Hematopoietic multipotent progenitor cell (in vitro differentiated cells): ENCODE measurements around the gene TMC1. TPM values are rescaled to one million over a fixed set of nuclear protein-coding genes. Genes with fewer than 3 reads are reported as not detected.
"Not testable (repeated sequence)": the region's sequence is repeated elsewhere in the genome, so short reads cannot be mapped to it uniquely, and the experiment has no call there.

Experiments used
- DNase-seq, 3 donors: peaks; one replicate each; pipeline ENCODE4 v3.0.0-alpha.2; 2011 to 2015; ENCODE audit warnings: low read depth in 2 of 3, low spot score in 2 of 3
- total RNA-seq: library from RNA; depleted of rRNA; stranded (reverse); fragments of >200 nt; gene quantifications from one replicate; pipeline ENCODE4 v1.2.3, GENCODE V29; 2012

Gene TMC1
- not detected for total RNA-seq

DNA sequence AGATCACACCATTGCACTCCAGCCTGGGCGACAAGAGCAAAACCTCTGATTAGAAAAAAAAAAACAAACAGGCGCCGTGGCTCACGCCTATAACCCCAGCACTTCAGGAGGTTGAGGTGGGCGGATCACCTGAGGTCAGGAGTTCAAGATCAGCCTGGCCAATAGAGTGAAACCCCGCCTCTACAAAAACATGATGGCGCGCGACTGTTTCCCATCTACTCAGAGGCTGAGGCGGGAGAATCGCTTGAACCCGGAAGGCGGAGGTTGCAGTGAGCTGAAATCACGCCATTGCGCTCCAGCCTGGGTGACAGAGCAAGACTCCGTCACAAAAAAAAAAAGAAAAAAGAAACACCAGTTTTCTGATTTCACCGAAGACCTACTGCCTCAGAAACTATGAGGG lies at the start of gene TMC1:
TSS of gene TMC1 (plus strand) at position 193 of the 400 bp plus-strand sequence. CDS start 127,041 bp downstream, outside the sequence.
- DNase-seq: not testable (repeated sequence)

DNA sequence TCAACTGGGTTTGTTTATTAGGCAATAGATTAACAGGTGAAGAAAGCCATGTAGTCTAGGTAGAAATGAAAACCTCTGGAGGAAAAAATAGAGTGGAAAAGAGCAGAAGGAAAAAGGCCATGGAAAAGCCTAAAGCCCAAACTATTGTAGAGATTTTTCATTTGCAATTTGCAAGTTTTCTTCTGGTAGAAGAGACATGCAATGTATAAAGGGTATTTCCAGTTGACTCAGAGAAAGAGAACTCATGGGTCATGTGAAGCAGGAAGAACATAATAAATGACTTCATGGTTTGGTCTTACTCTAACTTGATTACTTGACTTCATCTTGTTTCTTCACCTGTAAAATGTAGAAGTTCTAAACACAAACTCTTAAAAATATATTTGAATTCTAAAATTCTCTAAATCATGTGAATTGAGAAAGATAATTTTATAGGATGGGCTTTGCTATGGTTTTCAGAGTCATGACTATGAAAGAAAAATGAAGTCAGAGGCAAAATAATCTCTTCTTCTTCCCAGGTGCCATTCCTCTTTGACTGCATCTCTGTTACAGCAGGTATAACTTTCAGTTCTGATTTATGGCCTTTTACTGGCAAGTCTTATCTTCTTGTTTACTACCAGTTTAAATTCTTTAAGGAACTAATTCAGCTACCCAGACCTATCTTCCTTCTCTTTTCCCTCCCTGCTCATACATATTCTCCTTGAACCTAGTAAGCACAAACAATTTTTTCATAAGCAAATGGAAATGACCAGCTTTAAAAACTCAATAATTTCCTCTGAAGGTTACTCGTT lies 47.7 kb upstream of the TMC1 start:
- peak in 1 of 3 donors; percentile 7 for DNase-seq

DNA sequence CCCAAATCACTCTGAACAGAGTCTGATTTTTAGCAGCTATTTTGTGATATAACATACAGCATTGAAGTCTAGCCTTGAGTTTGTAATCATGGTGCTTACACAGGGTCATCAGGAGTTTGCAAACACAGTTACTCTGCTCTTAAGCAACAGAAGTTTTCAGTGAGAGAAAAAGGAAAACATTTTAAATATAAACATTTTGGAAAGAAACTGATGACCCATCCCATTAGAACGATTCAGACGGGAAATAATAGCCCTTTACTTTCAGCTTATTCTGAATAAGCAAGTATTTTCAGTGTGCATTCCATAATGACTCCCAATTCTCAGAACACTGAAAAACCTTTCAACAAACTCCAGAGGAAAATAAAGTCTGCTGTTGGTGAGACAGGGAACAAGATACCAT lies 46.7 kb upstream of the TMC1 start:
- no peak for DNase-seq

DNA sequence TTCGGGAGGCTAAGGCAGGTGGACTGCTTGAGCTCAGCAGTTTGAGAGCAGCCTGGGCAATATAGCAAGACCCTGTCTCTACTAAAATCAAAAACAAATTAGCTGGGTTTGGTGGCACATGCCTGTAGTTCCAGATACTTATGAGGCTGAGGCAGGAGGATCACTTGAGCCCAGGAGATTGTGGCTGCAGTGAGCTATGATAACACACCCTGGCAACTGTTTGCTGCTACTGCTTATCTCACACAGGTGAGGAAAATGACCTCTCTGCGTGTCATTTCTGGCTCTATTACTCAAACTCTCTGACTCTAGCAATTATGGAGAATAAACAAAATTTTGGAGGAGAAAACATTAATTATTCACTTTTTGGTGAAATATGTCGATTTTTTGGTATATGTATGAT lies 45.3 kb upstream of the TMC1 start:
- DNase-seq: no peak

DNA sequence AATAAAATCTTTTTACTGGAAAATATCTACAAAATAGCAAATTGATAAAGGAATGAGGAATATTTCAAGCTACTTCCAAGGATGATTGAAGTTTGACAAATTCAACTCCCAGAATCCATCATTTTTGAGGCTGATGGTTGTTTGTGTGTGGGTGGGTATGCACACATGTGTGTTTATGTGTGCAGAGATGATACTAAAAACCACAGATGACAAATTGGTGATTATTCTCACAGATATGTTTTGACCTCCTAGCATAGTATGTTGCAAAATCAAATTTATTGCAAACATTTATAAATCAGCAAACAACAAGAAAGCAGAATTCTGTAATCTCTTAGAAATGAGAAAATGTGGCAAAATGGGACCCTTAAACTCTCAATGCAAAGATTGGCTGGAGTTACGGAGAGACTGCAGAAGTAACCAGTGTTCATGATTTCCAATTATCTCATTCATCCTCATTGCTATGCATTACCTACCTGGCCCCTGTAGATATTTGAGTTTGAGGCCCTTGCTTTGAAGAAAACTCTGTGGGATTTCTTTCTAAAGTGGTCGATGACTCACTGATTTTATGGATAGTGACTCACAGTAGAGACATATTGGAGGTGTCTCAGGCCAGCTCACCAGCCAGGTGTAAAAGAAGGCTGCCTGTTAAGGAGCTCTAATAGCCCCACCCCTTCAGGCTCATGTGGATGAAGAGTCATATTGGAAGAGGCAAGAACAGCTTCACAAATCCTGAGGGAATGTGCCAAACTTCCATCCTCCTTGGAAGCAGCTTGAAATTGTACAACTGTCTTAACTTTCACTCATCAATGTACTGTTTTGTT lies 44.6 kb upstream of the TMC1 start:
- peak in 1 of 3 donors; percentile 29 for DNase-seq

DNA sequence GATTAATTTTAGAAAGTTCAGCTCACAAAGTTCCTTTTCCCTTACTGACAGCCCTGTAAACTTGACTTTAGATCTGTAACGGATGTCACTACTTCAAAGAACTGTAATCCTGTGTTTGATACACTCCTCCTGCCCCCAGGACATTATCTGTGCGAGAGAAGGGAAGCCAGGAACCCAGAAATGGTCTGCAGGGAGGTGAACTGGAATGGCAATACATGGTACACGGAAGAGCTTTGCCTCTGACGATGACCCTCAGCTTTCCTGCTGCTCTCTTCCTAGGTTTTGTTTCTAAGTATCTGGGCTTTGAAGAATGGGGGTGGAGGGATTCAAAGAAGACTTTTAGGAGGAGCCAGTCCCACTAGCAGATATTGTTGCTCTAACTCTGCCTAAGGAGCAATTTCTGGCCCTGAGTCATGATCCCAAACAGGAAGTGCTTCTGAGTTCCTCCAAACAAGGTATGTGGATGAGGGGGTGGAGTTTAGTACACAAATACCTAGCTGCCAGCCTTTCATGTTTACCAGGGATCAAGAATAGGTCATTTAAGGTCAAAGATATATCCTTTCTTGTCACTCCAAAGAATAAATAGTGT lies 43.4 kb upstream of the TMC1 start:
- peak in 1 of 3 donors; percentile 9 for DNase-seq

DNA sequence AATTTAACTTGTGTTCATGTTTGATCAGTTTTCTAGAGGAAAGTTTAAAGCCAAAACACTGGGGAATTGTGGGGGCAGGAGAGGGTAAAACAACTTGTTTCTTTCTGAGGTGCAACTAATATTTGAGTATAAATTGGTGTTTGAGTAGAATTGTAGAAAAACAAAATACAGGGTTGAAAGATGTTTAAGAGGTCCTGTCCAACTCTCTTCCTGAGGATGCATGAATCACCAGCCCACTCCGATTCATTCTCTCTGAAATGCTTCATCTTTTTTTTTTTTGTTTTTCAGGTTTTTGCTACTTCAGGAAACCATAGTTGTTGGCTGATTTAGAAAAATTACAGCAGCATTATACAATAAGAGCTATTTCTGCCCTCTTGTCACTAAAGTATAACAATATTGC lies 42.4 kb upstream of the TMC1 start:
- peak in 1 of 3 donors; percentile 8 for DNase-seq

DNA sequence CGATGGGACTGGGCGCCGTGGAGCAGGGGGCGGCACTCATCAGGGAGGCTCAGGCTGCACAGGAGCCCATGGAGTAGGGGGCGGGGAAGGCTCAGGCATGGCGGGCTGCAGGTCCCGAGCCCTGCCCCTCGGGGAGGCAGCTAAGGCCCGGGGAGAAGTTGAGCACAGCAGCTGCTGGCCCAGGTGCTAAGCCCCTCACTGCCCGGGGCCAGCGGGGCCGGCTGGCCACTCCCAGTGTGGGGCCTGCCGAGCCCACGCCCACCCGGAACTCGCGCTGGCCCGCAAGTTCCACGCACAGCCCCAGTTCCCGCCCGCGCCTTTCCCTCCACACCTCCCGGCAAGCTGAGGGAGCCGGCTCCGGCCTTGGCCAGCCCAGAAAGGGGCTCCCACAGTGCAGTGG lies 41.1 kb upstream of the TMC1 start:
- DNase-seq: not testable (repeated sequence)

DNA sequence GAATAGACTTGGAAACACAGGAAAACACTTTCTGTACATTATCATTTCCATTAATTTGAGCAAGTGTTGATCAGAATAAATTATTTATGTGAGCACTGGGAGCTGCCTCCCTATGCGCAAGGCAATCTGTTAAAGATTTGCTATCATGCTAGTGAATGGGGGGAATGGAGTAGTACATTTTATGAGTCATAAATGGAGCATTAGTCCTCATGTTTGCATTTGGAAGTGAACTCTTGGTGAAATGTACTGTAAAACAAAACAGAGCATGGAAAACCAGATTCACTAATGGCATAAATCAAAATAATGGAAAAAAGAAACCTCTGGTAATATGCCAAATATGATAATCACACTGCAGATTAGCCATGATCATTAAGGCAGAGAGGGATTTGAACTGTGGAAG lies 40.5 kb upstream of the TMC1 start:
- no peak for DNase-seq

DNA sequence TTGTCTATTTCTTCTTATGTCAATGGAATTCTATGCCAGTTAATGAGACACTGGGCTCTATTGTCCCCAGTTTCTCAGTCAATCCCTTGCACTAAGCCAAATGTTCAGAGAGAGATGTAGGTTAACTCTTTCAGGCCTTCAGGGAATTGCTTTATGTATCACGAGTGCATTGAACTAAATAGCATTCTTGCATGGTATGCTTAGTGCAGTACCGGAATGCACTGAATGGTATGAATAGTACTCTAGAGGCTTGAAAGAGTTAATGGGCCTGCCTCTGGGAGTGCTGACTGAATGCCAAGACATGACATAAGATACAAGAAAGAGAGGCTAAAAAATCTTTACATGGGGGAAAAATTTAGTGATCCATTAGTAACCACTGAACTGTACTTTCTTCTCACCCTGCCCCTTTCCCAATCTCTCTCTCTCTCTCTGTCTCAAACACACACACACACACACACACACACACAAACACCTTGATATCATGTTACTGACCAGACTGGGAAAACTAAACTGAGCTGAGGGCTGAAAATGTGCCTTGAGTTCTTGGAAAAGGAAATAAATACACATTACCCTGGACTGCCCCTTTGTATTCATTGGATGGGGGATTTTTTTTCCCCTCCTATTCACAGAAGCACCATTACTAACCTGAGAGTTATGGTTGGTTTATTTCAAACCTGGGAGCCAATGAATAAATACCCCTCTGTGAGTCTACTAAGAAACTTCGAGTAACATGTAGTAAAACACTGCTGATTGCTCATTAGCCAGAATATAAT lies 35.4 kb upstream of the TMC1 start:
- no peak for DNase-seq

DNA sequence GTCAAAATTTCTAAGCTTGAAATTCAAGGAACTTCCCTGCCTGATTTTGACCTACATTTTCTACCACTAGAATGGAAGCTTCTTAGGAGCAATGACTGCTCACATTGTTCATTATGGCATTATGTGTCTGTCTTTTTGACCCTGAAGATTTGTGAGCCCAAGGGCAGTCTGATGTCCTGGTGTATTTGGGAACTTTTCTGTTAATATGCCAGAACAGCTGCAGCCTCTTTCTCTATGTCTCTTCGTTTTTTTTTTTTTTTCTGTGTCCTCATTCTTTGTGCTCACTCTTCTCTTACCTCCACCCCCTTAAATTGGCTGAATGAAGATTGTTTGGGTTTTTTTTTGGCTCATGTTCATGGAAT lies 34.8 kb upstream of the TMC1 start:
- no peak for DNase-seq

DNA sequence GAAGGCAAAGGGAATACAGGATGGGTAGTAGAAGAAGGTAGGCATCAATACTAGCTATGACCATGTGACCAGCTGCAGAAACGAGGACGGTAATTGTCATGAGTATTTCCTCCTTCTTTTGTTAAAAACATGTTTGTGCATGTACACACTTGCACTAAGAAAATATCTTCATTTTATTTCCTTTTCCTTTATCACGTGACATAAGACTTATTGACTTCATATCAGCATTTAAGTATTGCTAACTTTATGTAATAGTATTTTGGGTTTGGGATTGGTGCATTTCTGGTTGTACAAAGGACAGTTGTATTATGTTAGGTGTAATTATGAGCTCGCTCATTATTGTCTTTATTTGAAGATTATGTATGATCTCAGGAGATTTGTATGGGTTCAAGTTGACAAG lies 33.7 kb upstream of the TMC1 start:
- not testable (repeated sequence) for DNase-seq

DNA sequence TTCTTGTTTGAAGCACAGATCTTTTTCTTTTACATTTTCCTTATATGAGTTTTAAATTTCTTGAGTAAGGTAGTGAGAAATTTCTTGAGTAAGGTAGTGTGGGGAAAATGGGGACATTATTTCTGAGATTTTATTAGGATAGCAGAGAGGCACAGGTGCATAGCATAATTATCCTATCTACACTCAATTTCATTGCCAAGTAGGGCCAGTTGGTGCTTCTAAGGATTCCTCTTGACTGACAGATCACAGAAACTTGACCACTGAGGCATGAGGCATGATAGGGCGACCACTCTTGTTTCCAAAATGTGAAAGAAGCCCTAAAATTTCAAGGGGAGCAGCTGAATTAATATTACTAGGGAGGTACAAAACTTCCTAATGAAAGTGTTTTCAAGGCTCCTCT lies 31.4 kb upstream of the TMC1 start:
- no peak for DNase-seq

DNA sequence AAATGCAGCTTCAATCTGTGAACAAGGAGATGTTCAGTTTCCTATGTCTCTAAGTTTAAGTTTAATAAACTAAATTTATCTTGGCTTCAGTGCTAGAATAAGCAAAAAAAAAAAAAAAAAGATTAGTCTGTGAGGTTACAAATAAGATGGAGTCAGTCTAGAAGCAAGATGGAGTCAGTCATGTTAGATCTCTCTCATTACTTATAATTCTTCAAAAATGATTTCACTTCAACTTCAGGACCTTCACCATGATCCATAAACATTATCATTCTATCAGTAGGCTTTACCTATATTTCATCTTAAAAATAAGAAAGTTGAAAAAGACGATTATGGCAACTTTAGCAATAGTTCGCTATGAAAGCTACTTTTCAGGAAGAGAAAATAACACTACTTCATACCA lies 30.2 kb upstream of the TMC1 start:
- no peak for DNase-seq

DNA sequence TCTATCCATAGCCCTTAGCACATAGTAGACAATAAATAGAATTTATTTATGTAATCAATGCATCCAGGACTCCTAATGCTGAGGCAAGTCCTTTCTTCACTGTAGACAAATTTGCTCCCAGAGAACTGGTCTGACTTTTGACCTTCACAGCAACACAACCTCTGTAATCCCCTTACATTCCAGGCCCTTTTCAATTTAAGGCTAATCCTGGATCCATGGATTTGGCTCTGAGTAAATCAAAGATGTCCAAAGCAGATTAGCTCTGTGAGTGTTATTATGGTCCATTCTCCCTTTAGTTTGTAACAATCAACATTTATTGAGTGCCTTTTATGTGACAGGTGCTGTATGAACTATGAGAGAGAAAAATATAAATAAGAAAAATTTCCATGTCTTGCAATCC lies 27.4 kb upstream of the TMC1 start:
- no peak for DNase-seq

DNA sequence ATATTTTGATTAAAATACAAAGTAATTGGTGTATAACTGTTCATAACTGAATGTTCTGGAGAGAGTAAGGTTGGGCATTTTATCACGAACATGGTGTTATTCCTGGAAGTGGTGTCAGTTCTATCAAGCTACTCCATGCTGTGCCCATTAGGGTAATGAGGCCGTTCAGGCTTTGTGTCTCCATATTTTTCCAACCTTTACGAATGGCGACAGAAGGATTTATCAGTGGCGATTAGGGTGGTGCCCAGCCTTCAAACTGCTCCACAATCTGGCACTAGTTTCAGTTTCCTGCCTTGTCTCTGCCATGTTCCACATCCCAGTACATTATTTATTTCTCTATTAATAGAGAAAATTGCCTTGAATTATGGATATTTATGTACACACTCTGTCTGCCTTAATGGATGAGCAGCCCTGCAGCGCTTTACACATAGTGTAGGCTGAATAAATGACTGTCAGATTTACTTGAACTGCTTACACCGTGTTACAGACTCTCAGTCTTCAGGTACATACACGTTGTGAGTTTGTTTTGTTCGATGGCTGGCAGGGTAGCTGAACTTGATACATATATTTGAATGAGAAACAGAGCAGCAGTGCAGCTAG lies 23.9 kb upstream of the TMC1 start:
- DNase-seq: no peak

DNA sequence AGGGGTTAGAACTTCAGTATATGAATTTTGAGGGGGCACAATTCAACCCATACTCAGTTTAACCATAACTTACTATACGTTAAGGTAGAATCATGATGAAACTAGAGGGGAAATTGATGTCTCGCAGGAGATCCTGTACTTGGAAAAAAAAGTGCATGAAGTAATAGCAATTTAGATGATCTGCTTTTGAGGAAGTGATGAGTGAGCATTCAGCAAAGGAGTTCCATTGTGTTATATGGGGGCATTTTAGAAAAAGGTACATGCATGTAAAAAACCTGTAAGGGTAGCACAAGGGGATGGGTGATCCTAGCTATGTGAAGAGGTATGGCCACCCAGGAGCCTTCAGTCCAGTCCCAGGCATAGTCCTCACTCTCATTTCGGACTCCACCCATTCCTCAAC lies 14.8 kb upstream of the TMC1 start:
- DNase-seq: no peak

DNA sequence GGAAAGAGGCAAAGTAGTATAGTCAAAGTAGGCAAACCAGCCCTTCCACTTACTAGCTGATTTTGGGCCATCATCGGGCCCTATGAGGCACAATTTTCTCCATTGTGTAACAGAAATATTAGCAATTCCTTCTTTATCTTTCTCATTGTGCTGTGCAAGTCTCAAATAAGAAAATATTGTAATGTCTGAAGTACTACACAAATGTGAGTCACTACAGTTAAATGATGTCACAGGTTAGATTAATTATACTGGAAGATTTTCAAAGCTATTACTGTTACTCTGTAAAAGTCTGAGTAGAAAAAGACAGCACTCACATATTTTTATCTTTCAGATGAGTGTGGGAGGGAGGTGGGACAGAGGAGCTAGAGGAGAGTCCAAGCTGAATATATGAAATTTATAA lies 12.4 kb upstream of the TMC1 start:
- no peak for DNase-seq

DNA sequence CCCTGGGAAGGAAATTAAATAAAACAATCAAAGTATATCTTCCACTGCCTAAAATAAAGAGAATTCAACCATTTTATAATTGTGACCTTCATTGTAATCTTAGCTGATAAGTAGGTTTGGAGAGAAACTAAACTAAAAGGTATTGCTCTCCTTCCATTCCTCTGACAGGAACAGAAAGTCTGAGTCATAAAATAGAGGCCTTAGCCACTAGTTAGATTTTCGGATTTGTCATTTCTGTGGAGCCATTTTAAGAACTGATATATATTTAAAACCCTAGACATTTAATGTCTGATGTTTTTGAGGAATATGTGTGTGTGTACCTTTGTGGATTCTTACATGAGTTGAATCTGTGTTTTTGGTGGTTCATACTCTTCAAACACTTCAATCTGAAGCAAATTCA lies 11.8 kb upstream of the TMC1 start:
- DNase-seq: no peak

DNA sequence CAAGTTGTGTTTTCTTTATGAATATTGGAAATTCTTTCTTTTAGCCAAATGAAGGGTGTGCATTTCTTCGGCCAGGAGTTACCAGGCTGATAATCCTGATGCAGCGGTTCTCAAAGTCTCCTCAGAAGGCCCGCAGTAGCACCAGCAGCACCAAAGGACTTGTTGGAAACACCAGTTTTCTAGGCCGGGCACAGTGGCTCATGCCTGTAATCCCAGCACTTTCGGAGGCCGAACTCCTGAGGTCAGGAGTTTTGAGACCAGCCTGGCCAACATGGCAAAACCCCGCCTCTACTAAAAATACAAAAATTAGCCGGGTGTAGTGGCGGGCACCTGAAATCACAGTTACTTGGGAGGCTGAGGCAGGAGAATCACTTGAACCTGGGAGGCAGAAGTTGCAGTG lies 397 bp upstream of the TMC1 start:
- DNase-seq: not testable (repeated sequence)
